Measurements from ENCODE around the gene COL27A1.

The COL27A1 gene

GRCh38 chr9:114334490-114334889 lies 179.2 kb downstream of the COL27A1 start:
- H3K79me2 ChIP-seq (ENCODE audit: control insufficient read depth, insufficient read depth, low read length): no peaks in the 10 kb centered on the region

GRCh38 chr9:114335745-114336144 lies 180.4 kb downstream of the COL27A1 start:
- no peak overlapping the region for H4K5ac ChIP-seq (ENCODE audit: low read length)
- H3K18ac ChIP-seq (ENCODE audit: low read length): no peak overlapping the region
- no peak overlapping the region for H3K56ac ChIP-seq (ENCODE audit: low read length)
- WGBS (ENCODE audit: extremely low coverage, insufficient coverage, low lambda C conversion rate): no CpG with 5 or more reads among the region's 2 CpGs
- H3K27me3 ChIP-seq (ENCODE audit: insufficient read depth, low read length, poor library complexity): no peaks in the 10 kb centered on the region
- no peaks in the 10 kb centered on the region for H3K36me3 ChIP-seq (ENCODE audit: control insufficient read depth, insufficient read depth, low read length)
- H3K4me2 ChIP-seq (ENCODE audit: low read length): no peak overlapping the region
- no peak overlapping the region for H3K9ac ChIP-seq (ENCODE audit: low read length)
- H3K79me2 ChIP-seq (ENCODE audit: control insufficient read depth, insufficient read depth, low read length): no peaks in the 10 kb centered on the region
- no peak overlapping the region for H4K8ac ChIP-seq (ENCODE audit: low read depth, low read length)
- no peak overlapping the region for H3K4ac ChIP-seq (ENCODE audit: low read depth, low read length)
- H3K4me1 ChIP-seq (ENCODE audit: control insufficient read depth, low read depth, low read length): no peaks in the 10 kb centered on the region
- H2BK120ac ChIP-seq (ENCODE audit: low read depth, low read length): no peak overlapping the region
- no peak for DNase-seq
- no peak overlapping the region for H2BK15ac ChIP-seq (replicated peaks; ENCODE audit: low read depth)
- no peak overlapping the region for H3K27ac ChIP-seq (ENCODE audit: low read depth, low read length)
- H3K79me1 ChIP-seq (ENCODE audit: low read length): no peaks in the 10 kb centered on the region
- H2AK5ac ChIP-seq (ENCODE audit: low read length): no peak overlapping the region
- H3K23ac ChIP-seq (ENCODE audit: low read length): no peak overlapping the region
- no peak overlapping the region for H3K4me3 ChIP-seq (ENCODE audit: low read length)
- no peak overlapping the region for H2BK5ac ChIP-seq (ENCODE audit: low read length)

More at GRCh38 chr9:114334490-114334889, 179.2 kb downstream of the COL27A1 start:
- no peak for DNase-seq
- no peaks in the 10 kb centered on the region for H3K79me1 ChIP-seq (ENCODE audit: low read length)
- no peak overlapping the region for H4K5ac ChIP-seq (ENCODE audit: low read length)
- H2BK15ac ChIP-seq (replicated peaks; ENCODE audit: low read depth): no peak overlapping the region
- no peak overlapping the region for H2BK5ac ChIP-seq (ENCODE audit: low read length)
- no peaks in the 10 kb centered on the region for H3K4me1 ChIP-seq (ENCODE audit: control insufficient read depth, low read depth, low read length)
- no peak overlapping the region for H4K8ac ChIP-seq (ENCODE audit: low read depth, low read length)
- no peak overlapping the region for H3K4me2 ChIP-seq (ENCODE audit: low read length)
- no peak overlapping the region for H2AK5ac ChIP-seq (ENCODE audit: low read length)
- H3K56ac ChIP-seq (ENCODE audit: low read length): no peak overlapping the region
- no peak overlapping the region for H3K23ac ChIP-seq (ENCODE audit: low read length)
- H3K27me3 ChIP-seq (ENCODE audit: insufficient read depth, low read length, poor library complexity): no peaks in the 10 kb centered on the region
- H3K9ac ChIP-seq (ENCODE audit: low read length): no peak overlapping the region
- no peak overlapping the region for H3K27ac ChIP-seq (ENCODE audit: low read depth, low read length)
- H3K4ac ChIP-seq (ENCODE audit: low read depth, low read length): no peak overlapping the region
- H3K4me3 ChIP-seq (ENCODE audit: low read length): no peak overlapping the region
- no peaks in the 10 kb centered on the region for H3K36me3 ChIP-seq (ENCODE audit: control insufficient read depth, insufficient read depth, low read length)
- WGBS (ENCODE audit: extremely low coverage, insufficient coverage, low lambda C conversion rate): no CpG with 5 or more reads among the region's 9 CpGs
- H3K18ac ChIP-seq (ENCODE audit: low read length): no peak overlapping the region
- no peak overlapping the region for H2BK120ac ChIP-seq (ENCODE audit: low read depth, low read length)

- H3K4ac ChIP-seq (ENCODE audit: low read depth, low read length): no peak overlapping the region
Observed at GRCh38 chr9:114336157-114336556, 180.8 kb downstream of the COL27A1 start.

GRCh38 chr9:114336699-114337395 lies 181.5 kb downstream of the COL27A1 start:
- Histone ChIP-seq H4K8ac (ENCODE audit: low read depth, low read length) (no peak overlapping the region), H3K4me1 (ENCODE audit: control insufficient read depth, low read depth, low read length) (no peaks in the 10 kb centered on the region), H2BK5ac (ENCODE audit: low read length) (no peak overlapping the region), H3K4ac (ENCODE audit: low read depth, low read length) (no peak overlapping the region), H2BK120ac (ENCODE audit: low read depth, low read length) (no peak overlapping the region), H3K27ac (ENCODE audit: low read depth, low read length) (no peak overlapping the region), H3K23ac (ENCODE audit: low read length) (no peak overlapping the region), H2BK15ac (replicated peaks; ENCODE audit: low read depth) (no peak overlapping the region), H2AK5ac (ENCODE audit: low read length) (no peak overlapping the region), H3K4me2 (ENCODE audit: low read length) (no peak overlapping the region), H3K9ac (ENCODE audit: low read length) (no peak overlapping the region), H3K36me3 (ENCODE audit: control insufficient read depth, insufficient read depth, low read length) (no peaks in the 10 kb centered on the region), H3K18ac (ENCODE audit: low read length) (no peak overlapping the region), H3K56ac (ENCODE audit: low read length) (no peak overlapping the region), H3K79me2 (ENCODE audit: control insufficient read depth, insufficient read depth, low read length) (no peaks in the 10 kb centered on the region), H4K5ac (ENCODE audit: low read length) (no peak overlapping the region), H3K4me3 (ENCODE audit: low read length) (no peak overlapping the region), H3K79me1 (ENCODE audit: low read length) (no peaks in the 10 kb centered on the region), H3K27me3 (ENCODE audit: insufficient read depth, low read length, poor library complexity) (no peaks in the 10 kb centered on the region)
- WGBS (ENCODE audit: extremely low coverage, insufficient coverage, low lambda C conversion rate): no CpG with 5 or more reads among the region's 23 CpGs
- no peak for DNase-seq

More at GRCh38 chr9:114336157-114336556, 180.8 kb downstream of the COL27A1 start:
- Histone ChIP-seq H3K4me2 (ENCODE audit: low read length) (no peak overlapping the region), H2BK120ac (ENCODE audit: low read depth, low read length) (no peak overlapping the region), H4K8ac (ENCODE audit: low read depth, low read length) (no peak overlapping the region), H2BK15ac (replicated peaks; ENCODE audit: low read depth) (no peak overlapping the region), H3K27me3 (ENCODE audit: insufficient read depth, low read length, poor library complexity) (no peaks in the 10 kb centered on the region), H3K56ac (ENCODE audit: low read length) (no peak overlapping the region), H2BK5ac (ENCODE audit: low read length) (no peak overlapping the region), H3K27ac (ENCODE audit: low read depth, low read length) (no peak overlapping the region), H3K79me2 (ENCODE audit: control insufficient read depth, insufficient read depth, low read length) (no peaks in the 10 kb centered on the region), H4K5ac (ENCODE audit: low read length) (no peak overlapping the region), H3K4me1 (ENCODE audit: control insufficient read depth, low read depth, low read length) (no peaks in the 10 kb centered on the region), H3K23ac (ENCODE audit: low read length) (no peak overlapping the region), H3K36me3 (ENCODE audit: control insufficient read depth, insufficient read depth, low read length) (no peaks in the 10 kb centered on the region), H3K9ac (ENCODE audit: low read length) (no peak overlapping the region), H3K79me1 (ENCODE audit: low read length) (no peaks in the 10 kb centered on the region), H2AK5ac (ENCODE audit: low read length) (no peak overlapping the region), H3K4me3 (ENCODE audit: low read length) (no peak overlapping the region), H3K18ac (ENCODE audit: low read length) (no peak overlapping the region)
- no peak for DNase-seq
- WGBS (ENCODE audit: extremely low coverage, insufficient coverage, low lambda C conversion rate): no CpG with 5 or more reads among the region's 10 CpGs

DNA sequence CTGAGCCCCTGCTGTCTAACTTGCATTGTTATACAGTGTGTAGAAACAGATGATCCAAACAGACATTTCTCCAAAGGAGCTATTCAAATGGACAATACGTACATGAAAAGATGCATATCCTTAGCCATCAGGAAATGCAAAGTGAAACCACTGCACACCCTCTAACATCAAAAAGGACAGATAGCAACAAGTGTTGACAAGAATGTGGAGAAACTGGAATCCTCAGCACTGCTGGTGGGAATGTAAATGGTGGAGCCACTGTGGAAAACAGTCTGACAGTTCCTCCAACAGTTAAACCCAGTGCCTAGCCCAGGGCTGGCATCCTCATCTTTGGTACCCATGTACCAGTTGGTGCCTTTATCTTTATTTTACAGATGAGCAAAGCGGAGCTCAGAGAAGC lies 182.8 kb downstream of the COL27A1 start:
- Histone ChIP-seq H2BK120ac (ENCODE audit: low read depth, low read length) (no peak overlapping the region), H3K79me2 (ENCODE audit: control insufficient read depth, insufficient read depth, low read length) (no peaks in the 10 kb centered on the region), H3K9ac (ENCODE audit: low read length) (no peak overlapping the region), H2AK5ac (ENCODE audit: low read length) (no peak overlapping the region), H3K4ac (ENCODE audit: low read depth, low read length) (no peak overlapping the region), H2BK15ac (replicated peaks; ENCODE audit: low read depth) (no peak overlapping the region), H3K56ac (ENCODE audit: low read length) (no peak overlapping the region), H4K8ac (ENCODE audit: low read depth, low read length) (no peak overlapping the region), H3K18ac (ENCODE audit: low read length) (no peak overlapping the region), H3K4me2 (ENCODE audit: low read length) (no peak overlapping the region), H3K36me3 (ENCODE audit: control insufficient read depth, insufficient read depth, low read length) (no peaks in the 10 kb centered on the region), H3K27me3 (ENCODE audit: insufficient read depth, low read length, poor library complexity) (no peaks in the 10 kb centered on the region), H3K23ac (ENCODE audit: low read length) (no peak overlapping the region), H3K4me1 (ENCODE audit: control insufficient read depth, low read depth, low read length) (no peaks in the 10 kb centered on the region), H3K27ac (ENCODE audit: low read depth, low read length) (no peak overlapping the region), H3K79me1 (ENCODE audit: low read length) (no peaks in the 10 kb centered on the region), H4K5ac (ENCODE audit: low read length) (no peak overlapping the region), H2BK5ac (ENCODE audit: low read length) (no peak overlapping the region), H3K4me3 (ENCODE audit: low read length) (no peak overlapping the region)
- DNase-seq: no peak
- WGBS (ENCODE audit: extremely low coverage, insufficient coverage, low lambda C conversion rate): no CpG with 5 or more reads among the region's 2 CpGs
